Ishikawa (cell line): ENCODE measurements around the gene KRT14.

Source experiments
- CEBPB ChIP-seq: IDR thresholded peaks from 2 replicates; pipeline ENCODE4 v1.6.1; 2012
- CREB1 ChIP-seq: IDR thresholded peaks from 2 replicates; pipeline ENCODE4 v1.6.1; 2012; ENCODE audit warnings: low read depth
- EGR1 ChIP-seq: IDR thresholded peaks from 2 replicates; pipeline ENCODE4 v1.6.1; 2012
- EP300 ChIP-seq: IDR thresholded peaks from 2 replicates; pipeline ENCODE4 v1.6.1; 2012; ENCODE audit warnings: borderline replicate concordance
- FOXM1 ChIP-seq: IDR thresholded peaks from 2 replicates; pipeline ENCODE4 v1.6.1; 2012; ENCODE audit warnings: low read depth, borderline replicate concordance
- NFIC ChIP-seq: IDR thresholded peaks from 2 replicates; pipeline ENCODE4 v1.6.1; 2012
- RAD21 ChIP-seq: IDR thresholded peaks from 2 replicates; pipeline ENCODE4 v1.6.1; 2012; ENCODE audit warnings: low read depth
- TAF1 ChIP-seq: IDR thresholded peaks from 2 replicates; pipeline ENCODE4 v1.6.1; 2012; ENCODE audit warnings: low read depth, mild to moderate bottlenecking
- TCF12 ChIP-seq: IDR thresholded peaks from 2 replicates; pipeline ENCODE4 v1.6.1; 2012; ENCODE audit warnings: low read depth
- TEAD4 ChIP-seq: IDR thresholded peaks from 2 replicates; pipeline ENCODE4 v1.6.1; 2012
- YY1 ChIP-seq: IDR thresholded peaks from 2 replicates; pipeline ENCODE4 v1.6.1; 2012; ENCODE audit warnings: low read depth
- ZBTB7A ChIP-seq: IDR thresholded peaks from 2 replicates; pipeline ENCODE4 v1.6.1; 2012; ENCODE audit warnings: low read depth
- TF ChIP-seq, protein P1 (sequence below): IDR thresholded peaks from 2 replicates; pipeline ENCODE4 v1.6.1; 2012
- TF ChIP-seq, protein P2 (sequence below): IDR thresholded peaks from 2 replicates; pipeline ENCODE4 v1.6.1; 2012
- TF ChIP-seq, protein P3 (sequence below): IDR thresholded peaks from 2 replicates; pipeline ENCODE4 v1.6.1; 2012; ENCODE audit warnings: low read depth, mild to moderate bottlenecking

Gene KRT14

GRCh38 chr17:41625602-41626001 is 38.9 kb upstream of the KRT14 start:
- TF ChIP-seq YY1 (no peak), EGR1 (no peak), RAD21 (no peak), FOXM1 (peak; percentile 44; the same call in 1 of the 2 replicates), TEAD4 (peak; percentile 64), CEBPB (no peak), TCF12 (peak; percentile 80), EP300 (peak; percentile 82), TAF1 (no peak), ZBTB7A (0 out of 2 replicates have a peak, but pooled peaks have one; percentile 6), CREB1 (no peak), NFIC (peak; percentile 74)
- TF ChIP-seq, protein P1, sequence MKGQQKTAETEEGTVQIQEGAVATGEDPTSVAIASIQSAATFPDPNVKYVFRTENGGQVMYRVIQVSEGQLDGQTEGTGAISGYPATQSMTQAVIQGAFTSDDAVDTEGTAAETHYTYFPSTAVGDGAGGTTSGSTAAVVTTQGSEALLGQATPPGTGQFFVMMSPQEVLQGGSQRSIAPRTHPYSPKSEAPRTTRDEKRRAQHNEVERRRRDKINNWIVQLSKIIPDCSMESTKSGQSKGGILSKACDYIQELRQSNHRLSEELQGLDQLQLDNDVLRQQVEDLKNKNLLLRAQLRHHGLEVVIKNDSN, result no peak
- TF ChIP-seq, protein P2, sequence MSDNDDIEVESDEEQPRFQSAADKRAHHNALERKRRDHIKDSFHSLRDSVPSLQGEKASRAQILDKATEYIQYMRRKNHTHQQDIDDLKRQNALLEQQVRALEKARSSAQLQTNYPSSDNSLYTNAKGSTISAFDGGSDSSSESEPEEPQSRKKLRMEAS, result no peak
- TF ChIP-seq, protein P3, sequence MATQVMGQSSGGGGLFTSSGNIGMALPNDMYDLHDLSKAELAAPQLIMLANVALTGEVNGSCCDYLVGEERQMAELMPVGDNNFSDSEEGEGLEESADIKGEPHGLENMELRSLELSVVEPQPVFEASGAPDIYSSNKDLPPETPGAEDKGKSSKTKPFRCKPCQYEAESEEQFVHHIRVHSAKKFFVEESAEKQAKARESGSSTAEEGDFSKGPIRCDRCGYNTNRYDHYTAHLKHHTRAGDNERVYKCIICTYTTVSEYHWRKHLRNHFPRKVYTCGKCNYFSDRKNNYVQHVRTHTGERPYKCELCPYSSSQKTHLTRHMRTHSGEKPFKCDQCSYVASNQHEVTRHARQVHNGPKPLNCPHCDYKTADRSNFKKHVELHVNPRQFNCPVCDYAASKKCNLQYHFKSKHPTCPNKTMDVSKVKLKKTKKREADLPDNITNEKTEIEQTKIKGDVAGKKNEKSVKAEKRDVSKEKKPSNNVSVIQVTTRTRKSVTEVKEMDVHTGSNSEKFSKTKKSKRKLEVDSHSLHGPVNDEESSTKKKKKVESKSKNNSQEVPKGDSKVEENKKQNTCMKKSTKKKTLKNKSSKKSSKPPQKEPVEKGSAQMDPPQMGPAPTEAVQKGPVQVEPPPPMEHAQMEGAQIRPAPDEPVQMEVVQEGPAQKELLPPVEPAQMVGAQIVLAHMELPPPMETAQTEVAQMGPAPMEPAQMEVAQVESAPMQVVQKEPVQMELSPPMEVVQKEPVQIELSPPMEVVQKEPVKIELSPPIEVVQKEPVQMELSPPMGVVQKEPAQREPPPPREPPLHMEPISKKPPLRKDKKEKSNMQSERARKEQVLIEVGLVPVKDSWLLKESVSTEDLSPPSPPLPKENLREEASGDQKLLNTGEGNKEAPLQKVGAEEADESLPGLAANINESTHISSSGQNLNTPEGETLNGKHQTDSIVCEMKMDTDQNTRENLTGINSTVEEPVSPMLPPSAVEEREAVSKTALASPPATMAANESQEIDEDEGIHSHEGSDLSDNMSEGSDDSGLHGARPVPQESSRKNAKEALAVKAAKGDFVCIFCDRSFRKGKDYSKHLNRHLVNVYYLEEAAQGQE, result no peak

DNA sequence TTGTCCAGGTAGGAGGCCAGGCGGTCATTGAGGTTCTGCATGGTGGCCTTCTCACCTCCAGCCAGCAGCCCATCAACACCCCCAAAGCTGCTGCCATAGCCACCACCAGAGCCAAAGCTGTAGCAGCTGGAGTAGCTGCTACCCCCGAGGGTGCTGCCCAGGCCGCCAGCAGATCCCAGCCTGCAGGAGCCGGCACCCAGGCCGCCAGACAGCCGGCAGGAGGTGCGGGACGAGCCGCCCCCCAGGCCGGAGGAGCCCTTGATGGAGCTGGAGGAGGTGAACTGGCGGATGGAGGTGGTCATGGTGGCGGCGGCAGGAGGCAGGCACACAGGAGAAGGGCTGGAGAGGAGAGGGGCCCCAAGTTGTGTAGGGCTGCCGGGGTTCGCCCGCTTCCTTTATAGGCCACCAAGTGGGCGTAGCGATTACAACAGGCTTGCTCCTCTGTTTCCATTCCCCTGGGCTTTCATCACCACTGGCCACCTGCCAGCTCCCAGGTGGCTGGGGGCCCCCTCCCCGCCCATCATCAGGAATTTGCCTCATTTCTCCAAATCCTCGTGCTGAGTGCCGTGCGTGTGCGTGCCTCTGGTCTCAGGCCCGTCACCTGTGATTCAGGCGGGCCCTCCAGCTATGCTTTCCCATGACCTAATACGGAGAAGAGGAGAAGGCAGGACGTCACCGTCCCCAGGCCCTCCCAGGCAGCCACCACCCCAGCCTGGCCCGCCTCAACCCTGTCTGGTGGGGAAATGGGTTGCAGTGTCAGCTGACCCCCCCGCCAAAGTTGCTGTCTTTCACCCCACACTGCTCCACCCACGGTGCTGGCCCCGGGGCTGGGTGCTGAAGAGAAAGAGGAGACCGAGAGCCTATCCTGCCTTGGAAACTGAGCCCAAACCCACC is 37.8 kb upstream of the KRT14 start, which contains the start of gene KRT17:
Gene KRT17 (minus strand): TSS at position 368 of the 894 bp plus-strand sequence. CDS start 66 bp downstream, at position 302.
- TF ChIP-seq, protein P3, result peak; percentile 73
- peak; percentile 71 for TF ChIP-seq EP300
- no peak for TF ChIP-seq YY1
- TF ChIP-seq, protein P2, result peak; percentile 90
- TF ChIP-seq TCF12, result peak; percentile 90
- TF ChIP-seq CEBPB, result peak; percentile 71; the same call in 1 of the 2 replicates
- TF ChIP-seq TAF1, result no peak
- TF ChIP-seq FOXM1, result no peak
- no peak for TF ChIP-seq RAD21
- TF ChIP-seq, protein P1, result peak; percentile 57; the same call in 1 of the 2 replicates
- 0 out of 2 replicates have a peak, but pooled peaks have one; percentile 28 for TF ChIP-seq CREB1
- peak; percentile 93 for TF ChIP-seq NFIC
- TF ChIP-seq ZBTB7A, result no peak
- TF ChIP-seq TEAD4, result peak; percentile 72
- no peak for TF ChIP-seq EGR1

DNA sequence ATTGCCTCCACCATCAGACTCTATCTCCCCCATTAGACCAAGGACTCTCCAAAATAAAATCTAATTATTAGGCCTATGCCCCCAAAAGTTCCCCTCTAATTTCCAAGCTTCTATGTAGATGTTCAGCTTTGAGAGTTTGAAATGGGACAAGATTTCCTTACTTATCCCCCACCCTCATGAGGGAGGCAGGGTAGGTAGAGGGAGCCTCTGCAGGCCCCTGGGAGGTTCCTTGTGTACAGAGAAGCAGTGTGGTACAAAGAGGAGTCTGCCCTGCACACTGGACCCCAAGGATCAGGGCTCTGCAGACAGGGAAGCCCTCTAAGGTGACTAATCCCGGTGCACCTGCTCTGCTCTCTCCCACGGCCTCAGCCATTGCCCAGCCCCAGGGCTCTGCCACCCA is 35.2 kb upstream of the KRT14 start:
- no peak for TF ChIP-seq YY1

- TF ChIP-seq, protein P2, result no peak
- no peak for TF ChIP-seq TEAD4
Measured at GRCh38 chr17:41620583-41621434, 34.1 kb upstream of the KRT14 start.

DNA sequence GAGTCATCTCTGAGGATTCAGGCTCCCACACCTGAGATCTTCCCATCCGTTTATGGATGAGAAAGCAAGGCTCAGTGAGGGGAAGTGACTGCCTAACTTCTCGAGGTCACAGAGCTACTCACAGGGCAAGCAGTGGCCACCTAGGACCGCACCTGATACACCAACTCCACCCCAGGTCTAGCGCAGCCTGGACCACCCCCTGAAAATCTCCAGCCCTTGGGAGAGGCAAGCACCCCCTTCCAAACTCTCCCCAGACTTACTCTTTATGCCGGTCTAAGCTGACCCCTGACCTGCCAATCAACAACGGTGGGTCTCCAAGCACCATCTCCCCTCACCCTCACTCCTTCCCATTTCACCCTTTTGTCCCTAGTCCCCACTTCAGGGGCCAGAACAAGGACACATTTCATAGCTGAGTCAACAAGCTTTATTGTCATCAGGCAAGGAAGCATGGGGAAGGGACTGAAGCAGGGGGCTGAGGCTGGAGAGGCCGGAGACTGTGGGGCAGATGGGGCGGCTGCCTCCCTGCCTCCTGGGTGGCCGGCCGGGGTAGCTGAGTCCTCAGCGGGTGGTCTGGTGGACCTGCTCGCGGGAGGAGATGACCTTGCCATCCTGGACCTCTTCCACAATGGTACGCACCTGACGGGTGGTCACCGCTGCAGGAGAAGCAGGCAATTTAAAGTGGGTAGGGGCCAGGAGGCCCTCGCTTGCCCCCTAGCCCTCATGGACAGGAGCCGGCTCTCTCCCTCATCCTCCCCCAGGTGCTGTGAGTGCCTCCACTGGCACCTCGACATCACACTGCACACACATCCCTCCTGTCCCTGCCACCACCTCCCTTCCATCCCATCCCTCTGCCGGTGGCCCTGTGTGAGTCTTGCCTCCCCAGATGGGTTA is 32.6 kb upstream of the KRT14 start:
- TF ChIP-seq YY1, result no peak
- no peak for TF ChIP-seq TEAD4
- no peak for TF ChIP-seq TCF12
- TF ChIP-seq RAD21, result no peak
- no peak for TF ChIP-seq CEBPB
